ENCODE results near the gene LSP1.

DNA sequence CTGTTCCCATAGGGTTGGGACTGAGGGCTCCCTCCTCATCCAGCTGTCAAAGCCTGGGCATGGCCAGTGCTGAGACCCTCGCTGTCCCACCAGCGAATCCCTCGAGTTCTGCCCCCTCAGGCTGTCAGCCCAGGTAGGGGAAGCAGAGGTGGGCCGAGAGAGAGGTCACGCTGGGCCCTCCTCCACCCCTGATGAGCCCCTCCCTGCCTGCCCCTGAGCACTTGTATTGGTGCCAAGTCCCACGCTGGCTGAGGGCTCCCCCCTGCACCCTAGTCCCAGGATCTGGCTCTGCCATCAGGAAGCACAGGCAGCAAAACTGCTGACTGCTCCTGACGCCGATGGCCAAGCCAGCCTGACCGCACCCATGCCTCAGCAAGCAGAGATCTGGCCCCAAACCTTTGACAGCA lies 35.5 kb downstream of the LSP1 start:
- TF ChIP-seq, protein P1, sequence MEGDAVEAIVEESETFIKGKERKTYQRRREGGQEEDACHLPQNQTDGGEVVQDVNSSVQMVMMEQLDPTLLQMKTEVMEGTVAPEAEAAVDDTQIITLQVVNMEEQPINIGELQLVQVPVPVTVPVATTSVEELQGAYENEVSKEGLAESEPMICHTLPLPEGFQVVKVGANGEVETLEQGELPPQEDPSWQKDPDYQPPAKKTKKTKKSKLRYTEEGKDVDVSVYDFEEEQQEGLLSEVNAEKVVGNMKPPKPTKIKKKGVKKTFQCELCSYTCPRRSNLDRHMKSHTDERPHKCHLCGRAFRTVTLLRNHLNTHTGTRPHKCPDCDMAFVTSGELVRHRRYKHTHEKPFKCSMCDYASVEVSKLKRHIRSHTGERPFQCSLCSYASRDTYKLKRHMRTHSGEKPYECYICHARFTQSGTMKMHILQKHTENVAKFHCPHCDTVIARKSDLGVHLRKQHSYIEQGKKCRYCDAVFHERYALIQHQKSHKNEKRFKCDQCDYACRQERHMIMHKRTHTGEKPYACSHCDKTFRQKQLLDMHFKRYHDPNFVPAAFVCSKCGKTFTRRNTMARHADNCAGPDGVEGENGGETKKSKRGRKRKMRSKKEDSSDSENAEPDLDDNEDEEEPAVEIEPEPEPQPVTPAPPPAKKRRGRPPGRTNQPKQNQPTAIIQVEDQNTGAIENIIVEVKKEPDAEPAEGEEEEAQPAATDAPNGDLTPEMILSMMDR (conservative IDR thresholded peaks at IDR 0.05; ENCODE audit: low read length), result no peak
- TF ChIP-seq EZH2phosphoT487 (IDR thresholded peaks at IDR 0.05; ENCODE audit: borderline replicate concordance, low read depth, low read length), result no peak
